ENCODE results near the gene GSTO1. TPM values are rescaled to one million over a fixed set of nuclear protein-coding genes. Genes with fewer than 3 reads are reported as not detected.
A peak's percentile ranks its signal among the peaks of the same experiment; 100 is the strongest.

Gene GSTO1
- polyA plus RNA-seq, result 100 to 1,000 TPM; 162 to 223 (median 166) TPM

GRCh38 chr10:104254493-104255310, at the start of gene GSTO1:
Gene GSTO1, plus strand, starts transcription at chr10:104254892. Its CDS starts 37 bp downstream, at chr10:104254929.
- Mint-ChIP-seq H3K27me3 (ENCODE audit: low read depth in 3 of 3) (peaks cover 2 to 8% (median 4%) of the 10 kb centered on the region in 3 donors), H3K36me3 (peaks cover 8 to 15% (median 12%) of the 10 kb centered on the region in 3 donors), H3K27ac (peak within 1 kb of the TSS; percentile 79 to 98 (median 97)), H3K4me3 (peak within 1 kb of the TSS; percentile 90 to 99 (median 96)), H3K4me1 (peaks cover 50 to 62% of the 10 kb centered on the region in 2 donors), H3K9me3 (no peaks in the 10 kb centered on the region)
- DNase-seq, result peak; percentile 44 to 53 (median 48)

GRCh38 chr10:104208730-104209129, 46.0 kb upstream of the GSTO1 start:
- Mint-ChIP-seq H3K4me1 (no peaks in the 10 kb centered on the region), H3K36me3 (no peaks in the 10 kb centered on the region)

GRCh38 chr10:104209575-104210198, 45.0 kb upstream of the GSTO1 start:
- H3K36me3 Mint-ChIP-seq, result no peaks in the 10 kb centered on the region
- DNase-seq, result peak in 2 of 3 donors; percentile 20 to 26
- H3K4me3 Mint-ChIP-seq, result no peak overlapping the region
- no peaks in the 10 kb centered on the region for H3K4me1 Mint-ChIP-seq
- H3K27ac Mint-ChIP-seq, result no peak overlapping the region
- no peaks in the 10 kb centered on the region for H3K9me3 Mint-ChIP-seq
- H3K27me3 Mint-ChIP-seq (ENCODE audit: low read depth in 3 of 3), result peaks cover 3 to 6% (median 4%) of the 10 kb centered on the region in 3 donors

More at GRCh38 chr10:104208730-104209129, 46.0 kb upstream of the GSTO1 start:
- Mint-ChIP-seq H3K9me3 (no peaks in the 10 kb centered on the region), H3K27me3 (ENCODE audit: low read depth in 3 of 3) (peaks cover 3 to 6% (median 4%) of the 10 kb centered on the region in 3 donors), H3K27ac (no peak overlapping the region), H3K4me3 (no peak overlapping the region)
- DNase-seq, result no peak

- H3K27me3 Mint-ChIP-seq (ENCODE audit: low read depth in 3 of 3), result peaks cover 6 to 11% (median 6%) of the 10 kb centered on the region in 3 donors
These were observed 38.1 kb upstream of the GSTO1 start for GRCh38 chr10:104216631-104217030.

GRCh38 chr10:104218751-104219150, 35.9 kb upstream of the GSTO1 start:
- H3K27me3 Mint-ChIP-seq (ENCODE audit: low read depth in 3 of 3), result peaks cover 8 to 21% (median 8%) of the 10 kb centered on the region in 3 donors
- no peaks in the 10 kb centered on the region for H3K9me3 Mint-ChIP-seq
- no peak overlapping the region for H3K4me3 Mint-ChIP-seq
- no peaks in the 10 kb centered on the region for H3K36me3 Mint-ChIP-seq
- H3K27ac Mint-ChIP-seq, result no peak overlapping the region
- H3K4me1 Mint-ChIP-seq, result peaks cover 2 to 7% of the 10 kb centered on the region in 2 donors
- DNase-seq, result no peak

More at GRCh38 chr10:104216631-104217030, 38.1 kb upstream of the GSTO1 start:
- DNase-seq, result no peak
- Mint-ChIP-seq H3K4me3 (no peak overlapping the region), H3K9me3 (no peaks in the 10 kb centered on the region), H3K27ac (no peak overlapping the region), H3K4me1 (peaks cover 2 to 7% of the 10 kb centered on the region in 2 donors), H3K36me3 (no peaks in the 10 kb centered on the region)

- no peak overlapping the region for H3K4me3 Mint-ChIP-seq
- no peaks in the 10 kb centered on the region for H3K36me3 Mint-ChIP-seq
- peaks cover 9 to 22% (median 9%) of the 10 kb centered on the region in 3 donors for H3K27me3 Mint-ChIP-seq (ENCODE audit: low read depth in 3 of 3)
- no peak overlapping the region for H3K27ac Mint-ChIP-seq
- H3K4me1 Mint-ChIP-seq, result peaks cover 2 to 7% of the 10 kb centered on the region in 2 donors
- no peaks in the 10 kb centered on the region for H3K9me3 Mint-ChIP-seq
- DNase-seq, result no peak
These were observed 34.2 kb upstream of the GSTO1 start for GRCh38 chr10:104220522-104220921.

GRCh38 chr10:104223304-104223703, 31.4 kb upstream of the GSTO1 start:
- no peaks in the 10 kb centered on the region for H3K36me3 Mint-ChIP-seq

GRCh38 chr10:104230490-104230889, 24.2 kb upstream of the GSTO1 start:
- H3K27ac Mint-ChIP-seq, result peak overlapping the region in 1 of 6 donors; percentile 71
- H3K9me3 Mint-ChIP-seq, result peaks cover 0 to 2% (median 0%) of the 10 kb centered on the region in 6 donors
- DNase-seq, result no peak
- peaks cover 14 to 27% of the 10 kb centered on the region in 2 donors for H3K4me1 Mint-ChIP-seq
- no peaks in the 10 kb centered on the region for H3K36me3 Mint-ChIP-seq
- H3K4me3 Mint-ChIP-seq, result peak overlapping the region in 2 of 5 donors; percentile 18 to 32
- H3K27me3 Mint-ChIP-seq (ENCODE audit: low read depth in 3 of 3), result peaks cover 15 to 23% (median 19%) of the 10 kb centered on the region in 3 donors

More at GRCh38 chr10:104223304-104223703, 31.4 kb upstream of the GSTO1 start:
- Mint-ChIP-seq H3K9me3 (no peaks in the 10 kb centered on the region), H3K27me3 (ENCODE audit: low read depth in 3 of 3) (peaks cover 8 to 22% (median 11%) of the 10 kb centered on the region in 3 donors), H3K27ac (no peak overlapping the region), H3K4me1 (peaks cover 2 to 7% of the 10 kb centered on the region in 2 donors), H3K4me3 (no peak overlapping the region)
- DNase-seq, result no peak

GRCh38 chr10:104231784-104232612, 22.7 kb upstream of the GSTO1 start, which contains the start of gene CFAP43:
Gene CFAP43, minus strand, starts transcription at chr10:104232364. Its CDS starts 118 bp downstream, at chr10:104232246.
- peak; percentile 98 to 99 (median 98) for DNase-seq
- H3K4me1 Mint-ChIP-seq, result peaks cover 14 to 27% of the 10 kb centered on the region in 2 donors

GRCh38 chr10:104232613-104233102, 22.0 kb upstream of the GSTO1 start:
- Mint-ChIP-seq H3K4me3 (peak overlapping the region; percentile 85 to 91 (median 87)), H3K27me3 (ENCODE audit: low read depth in 3 of 3) (peaks cover 15 to 25% (median 23%) of the 10 kb centered on the region in 3 donors), H3K9me3 (peaks cover 0 to 2% (median 0%) of the 10 kb centered on the region in 6 donors), H3K27ac (peak overlapping the region in 5 of 6 donors; percentile 19 to 81 (median 71)), H3K36me3 (no peaks in the 10 kb centered on the region), H3K4me1 (peaks cover 14 to 27% of the 10 kb centered on the region in 2 donors)
- DNase-seq, result no peak

More at GRCh38 chr10:104231784-104232612, 22.7 kb upstream of the GSTO1 start, which contains the start of gene CFAP43:
- peaks cover 15 to 25% (median 23%) of the 10 kb centered on the region in 3 donors for H3K27me3 Mint-ChIP-seq (ENCODE audit: low read depth in 3 of 3)
- peaks cover 0 to 2% (median 0%) of the 10 kb centered on the region in 6 donors for H3K9me3 Mint-ChIP-seq
- H3K36me3 Mint-ChIP-seq, result no peaks in the 10 kb centered on the region
- peak within 1 kb of the TSS; percentile 85 to 91 (median 87) for H3K4me3 Mint-ChIP-seq
- H3K27ac Mint-ChIP-seq, result peak within 1 kb of the TSS in 5 of 6 donors; percentile 65 to 84 (median 78)

- peak overlapping the region; percentile 52 to 61 (median 54) for H3K4me3 Mint-ChIP-seq
- H3K27ac Mint-ChIP-seq, result no peak overlapping the region
- H3K27me3 Mint-ChIP-seq (ENCODE audit: low read depth in 3 of 3), result peaks cover 12 to 31% (median 26%) of the 10 kb centered on the region in 3 donors
- peaks cover 0 to 2% (median 0%) of the 10 kb centered on the region in 6 donors for H3K9me3 Mint-ChIP-seq
- DNase-seq, result no peak
- H3K4me1 Mint-ChIP-seq, result peaks cover 14 to 27% of the 10 kb centered on the region in 2 donors
- no peaks in the 10 kb centered on the region for H3K36me3 Mint-ChIP-seq
These were observed 20.9 kb upstream of the GSTO1 start for GRCh38 chr10:104233817-104234216.

- no peaks in the 10 kb centered on the region for H3K36me3 Mint-ChIP-seq
- no peak overlapping the region for H3K27ac Mint-ChIP-seq
- peaks cover 12 to 33% (median 23%) of the 10 kb centered on the region in 3 donors for H3K27me3 Mint-ChIP-seq (ENCODE audit: low read depth in 3 of 3)
- H3K4me1 Mint-ChIP-seq, result peaks cover 14 to 27% of the 10 kb centered on the region in 2 donors
- peaks cover 0 to 2% (median 0%) of the 10 kb centered on the region in 6 donors for H3K9me3 Mint-ChIP-seq
- H3K4me3 Mint-ChIP-seq, result no peak overlapping the region
- DNase-seq, result no peak
These were observed 19.8 kb upstream of the GSTO1 start for GRCh38 chr10:104234934-104235333.
